Panc1 (cell line): Measurements from ENCODE around the gene RPP38. TPM values are rescaled to one million over a fixed set of nuclear protein-coding genes. Genes with fewer than 3 reads are reported as not detected.

Experiments used
- ATAC-seq: fragments of 200-7000 bp; cut with Tn5 transposase; 2 replicates; pipeline ENCODE4 v1.9.1; 2020; ENCODE audit warnings: mild to moderate bottlenecking, moderate library complexity
- BruUV-seq: library from RNA; stranded (reverse); fragments of 400-500 nt; replicated peaks from 2 replicates; lab custom pipeline; 2021; lab: Mats Ljungman, UMichigan
- CTCF ChIA-PET: fragments of 300-600 bp; sonication (Branson Sonifier 250); formaldehyde crosslinking; loops from one replicate; lab custom pipeline; 2022; ENCODE audit warnings: antibody characterized with exemption; lab: Charles Lee
- POLR2A ChIA-PET: fragments of 300-600 bp; sonication (Branson Sonifier 250); formaldehyde crosslinking; loops from one replicate; lab custom pipeline; 2022; ENCODE audit warnings: antibody characterized with exemption; lab: Charles Lee
- DNase-seq: peaks from one replicate; pipeline ENCODE4 v3.0.0-alpha.2; 2010; ENCODE audit warnings: low read depth, low spot score
- H3K27ac ChIP-seq: 2 replicates; pipeline ENCODE4 v1.5.1; 2011; ENCODE audit warnings: mild to moderate bottlenecking, low read length, inconsistent platforms
- H3K27me3 ChIP-seq: fragments of 200-500 bp; sonication (Bioruptor generic); 2 replicates; pipeline ENCODE4 v1.6.0; 2014; ENCODE audit warnings: low read length, inconsistent platforms; ENCODE audit not compliant: control insufficient read depth, insufficient read depth
- H3K36me3 ChIP-seq: fragments of 200-500 bp; sonication (Bioruptor generic); 2 replicates; pipeline ENCODE4 v1.5.1; 2014; ENCODE audit warnings: inconsistent platforms, mild to moderate bottlenecking, low read length, moderate library complexity; ENCODE audit not compliant: control insufficient read depth, insufficient read depth
- H3K4me1 ChIP-seq: 2 replicates; pipeline ENCODE4 v1.5.1; 2011; ENCODE audit warnings: inconsistent platforms, mild to moderate bottlenecking, low read length, moderate library complexity; ENCODE audit not compliant: control insufficient read depth, insufficient read depth
- H3K4me3 ChIP-seq, 2 experiments: 2 replicates each; pipeline ENCODE4 v1.5.1; 2011 to 2012; ENCODE audit warnings: low read depth in 2 of 2, low read length in 2 of 2, mild to moderate bottlenecking in 2 of 2, inconsistent platforms in 1 of 2, moderate library complexity in 1 of 2
- H3K9me3 ChIP-seq: fragments of 200-500 bp; sonication (Bioruptor generic); 2 replicates; pipeline ENCODE4 v1.5.1; 2014; ENCODE audit warnings: low read depth, mild to moderate bottlenecking, inconsistent platforms, low read length, moderate library complexity; ENCODE audit not compliant: control insufficient read depth, insufficient read depth
- CTCF ChIP-seq: fragments of 450-650 bp; IDR thresholded peaks from 2 replicates; pipeline ENCODE4 v1.5.1; 2017; ENCODE audit warnings: mild to moderate bottlenecking
- POLR2AphosphoS5 ChIP-seq: IDR thresholded peaks from 2 replicates; pipeline ENCODE4 v1.6.1; 2012; ENCODE audit warnings: mild to moderate bottlenecking, low read depth, low read length, moderate library complexity
- REST ChIP-seq, 2 experiments: IDR thresholded peaks; 2 replicates each; pipeline ENCODE4 v1.6.1; 2011 to 2012; ENCODE audit warnings: low read depth in 2 of 2, control low read depth in 1 of 2, low read length in 1 of 2, mild to moderate bottlenecking in 1 of 2, moderate library complexity in 1 of 2; ENCODE audit not compliant: insufficient read depth in 1 of 2
- SIN3A ChIP-seq: IDR thresholded peaks from 2 replicates; pipeline ENCODE4 v1.6.1; 2012; ENCODE audit warnings: low read depth, mild to moderate bottlenecking, low read length, moderate library complexity, borderline replicate concordance; ENCODE audit not compliant: insufficient read depth
- TCF7L2 ChIP-seq: IDR thresholded peaks from 2 replicates; pipeline ENCODE4 v1.6.1; 2011; ENCODE audit warnings: mild to moderate bottlenecking, low read depth, low read length, inconsistent platforms
- in situ Hi-C: cut with HindIII; loops from 2 replicates; pipeline ENCODE4 v1.10.0; 2016; ENCODE audit warnings: low sequenced_read_pairs, low pct_unique_long_range_greater_than_20kb
- intact Hi-C: fragments of 100-400 bp; cut with micrococcal nuclease; formaldehyde crosslinking; loops from one replicate; pipeline ENCODE4 v1.10.0; 2022; ENCODE audit not compliant: unreplicated experiment
- total RNA-seq: library from RNA; stranded (reverse); gene quantifications from one replicate; pipeline ENCODE4 v1.2.1, GENCODE V29; 2021; ENCODE audit not compliant: unreplicated experiment

Gene RPP38
- total RNA-seq, 1 experiment from 2014 or later = 19.9 TPM

- Histone ChIP-seq H3K4me1 (no peaks in the 10 kb centered on the region), H3K27ac (no peak overlapping the region), H3K9me3 (no peaks in the 10 kb centered on the region), H3K27me3 (no peaks in the 10 kb centered on the region), H3K4me3 (no peak overlapping the region), H3K36me3 (no peaks in the 10 kb centered on the region; the same call in 1 of the 2 replicates)
- in situ Hi-C loops = no loop called here
- TF ChIP-seq SIN3A (no peak), POLR2AphosphoS5 (no peak), REST (IDR thresholded peaks at IDR 0.05; ENCODE audit: insufficient read depth in 1 of 2, low read depth in 2 of 2, low read length in 1 of 2) (no peak), CTCF (no peak), TCF7L2 (no peak)
- BruUV-seq = no TSS peak
- ATAC-seq (no peak), DNase-seq (no peak)
- POLR2A ChIA-PET = interaction anchor here (0.7 kb wide), 1 partner anchor 15 kb away, joined by 21 read pairs; no protein-coding TSS in a partner anchor
- CTCF ChIA-PET = no interaction called here
- intact Hi-C loops = no loop called here
Observed at GRCh38 chr10:15118615-15119014, 21.5 kb downstream of the RPP38 start.

GRCh38 chr10:15120523-15120922, 23.4 kb downstream of the RPP38 start:
- Histone ChIP-seq H3K27me3 (no peaks in the 10 kb centered on the region), H3K4me3 (no peak overlapping the region), H3K36me3 (no peaks in the 10 kb centered on the region; the same call in 1 of the 2 replicates), H3K4me1 (no peaks in the 10 kb centered on the region), H3K9me3 (no peaks in the 10 kb centered on the region), H3K27ac (no peak overlapping the region)
- no peak for ATAC-seq
- ChIA-PET POLR2A (no interaction called here), CTCF (no interaction called here)
- no peak for DNase-seq
- intact Hi-C loops = no loop called here
- no peak for TF ChIP-seq SIN3A
- BruUV-seq = no TSS peak
- in situ Hi-C loops = no loop called here

- ATAC-seq = no peak
- no peak overlapping the region for H3K4me3 ChIP-seq
- DNase-seq = no peak
- in situ Hi-C loops (no loop called here), intact Hi-C loops (no loop called here)
- H3K36me3 ChIP-seq = no peaks in the 10 kb centered on the region; the same call in 1 of the 2 replicates
- no peak overlapping the region for H3K27ac ChIP-seq
- TF ChIP-seq CTCF = no peak
- no peak for TF ChIP-seq POLR2AphosphoS5
- no peak for TF ChIP-seq REST (IDR thresholded peaks at IDR 0.05; ENCODE audit: insufficient read depth in 1 of 2, low read depth in 2 of 2, low read length in 1 of 2)
- no peak for TF ChIP-seq TCF7L2
- no peak for TF ChIP-seq SIN3A
- H3K9me3 ChIP-seq = no peaks in the 10 kb centered on the region
- ChIA-PET CTCF (no interaction called here), POLR2A (no interaction called here)
- H3K27me3 ChIP-seq = no peaks in the 10 kb centered on the region
- BruUV-seq = no TSS peak
- no peaks in the 10 kb centered on the region for H3K4me1 ChIP-seq
Observed at GRCh38 chr10:15121707-15122106, 24.6 kb downstream of the RPP38 start.
